Measurements from ENCODE around the gene SMOC2.

The SMOC2 gene

GRCh38 chr6:168560126-168560525 is 119.1 kb downstream of the SMOC2 start:
- Histone ChIP-seq H3K36me3 (ENCODE audit: control insufficient read depth in 2 of 2, insufficient read depth in 1 of 2, low read length in 2 of 2) (no peaks in the 10 kb centered on the region), H3K27ac (ENCODE audit: extremely low read depth, low read depth, low read length) (no peak overlapping the region), H3K9me3 (ENCODE audit: control insufficient read depth, insufficient read depth, low read depth, low read length) (no peaks in the 10 kb centered on the region), H3K4me3 (ENCODE audit: low read depth, low read length) (no peak overlapping the region), H3K4me1 (ENCODE audit: control insufficient read depth, insufficient read depth, low read length) (no peaks in the 10 kb centered on the region)
- ChIA-PET CTCF (interaction anchor here (0.5 kb wide), 1 partner anchor 1152 kb away, joined by 5 read pairs; no protein-coding TSS in a partner anchor), POLR2A (no interaction called here)
- TF ChIP-seq ZNF138 (tag by site-specific recombination; IDR thresholded peaks at IDR 0.05; ENCODE audit: borderline replicate concordance), result no peak

GRCh38 chr6:168562576-168563151 is 121.7 kb downstream of the SMOC2 start:
- H3K4me1 ChIP-seq (ENCODE audit: control insufficient read depth, insufficient read depth, low read length), result no peaks in the 10 kb centered on the region
- no peak overlapping the region for H3K4me3 ChIP-seq (ENCODE audit: low read depth, low read length)
- no peak for TF ChIP-seq ZNF624 (tag by site-specific recombination; IDR thresholded peaks at IDR 0.05)
- TF ChIP-seq SETDB1 (IDR thresholded peaks at IDR 0.05; ENCODE audit: insufficient read length, low read length), result no peak
- no peak for TF ChIP-seq ZNF302 (tag by site-specific recombination; IDR thresholded peaks at IDR 0.05; ENCODE audit: low read depth)
- TF ChIP-seq ZNF488 (tag by site-specific recombination; IDR thresholded peaks at IDR 0.05), result no peak
- TF ChIP-seq ZNF580 (tag by site-specific recombination; IDR thresholded peaks at IDR 0.05), result no peak
- no peak for TF ChIP-seq BCL11B (tag by site-specific recombination; IDR thresholded peaks at IDR 0.05; ENCODE audit: low read depth)
- TF ChIP-seq ZNF561 (tag by site-specific recombination; IDR thresholded peaks at IDR 0.05; ENCODE audit: borderline replicate concordance), result no peak
- no peak for TF ChIP-seq ZNF404 (tag by site-specific recombination; IDR thresholded peaks at IDR 0.05)
- H3K9me3 ChIP-seq (ENCODE audit: control insufficient read depth, insufficient read depth, low read depth, low read length), result no peaks in the 10 kb centered on the region
- H3K36me3 ChIP-seq (ENCODE audit: control insufficient read depth in 2 of 2, insufficient read depth in 1 of 2, low read length in 2 of 2), result no peaks in the 10 kb centered on the region
- CTCF ChIA-PET, result no interaction called here
- H3K27ac ChIP-seq (ENCODE audit: extremely low read depth, low read depth, low read length), result no peak overlapping the region
- POLR2A ChIA-PET, result interaction anchor here (0.5 kb wide), 1 partner anchor 1583 kb away, joined by 5 read pairs; no protein-coding TSS in a partner anchor

GRCh38 chr6:168563656-168564055 is 122.7 kb downstream of the SMOC2 start:
- Histone ChIP-seq H3K4me1 (ENCODE audit: control insufficient read depth, insufficient read depth, low read length) (no peaks in the 10 kb centered on the region), H3K9me3 (ENCODE audit: control insufficient read depth, insufficient read depth, low read depth, low read length) (no peaks in the 10 kb centered on the region), H3K36me3 (ENCODE audit: control insufficient read depth in 2 of 2, insufficient read depth in 1 of 2, low read length in 2 of 2) (no peaks in the 10 kb centered on the region), H3K27ac (ENCODE audit: extremely low read depth, low read depth, low read length) (no peak overlapping the region), H3K4me3 (ENCODE audit: low read depth, low read length) (no peak overlapping the region)
- CTCF ChIA-PET, result no interaction called here
- TF ChIP-seq ZNF211 (tag by site-specific recombination; IDR thresholded peaks at IDR 0.05; ENCODE audit: low read depth), result no peak
- TF ChIP-seq ZSCAN5A (tag by site-specific recombination; IDR thresholded peaks at IDR 0.05), result no peak
- no peak for TF ChIP-seq ZNF146 (tag by site-specific recombination; IDR thresholded peaks at IDR 0.05)
- no peak for TF ChIP-seq ZNF645 (tag by site-specific recombination; IDR thresholded peaks at IDR 0.05)
- POLR2A ChIA-PET, result no interaction called here

GRCh38 chr6:168565112-168565511 is 124.1 kb downstream of the SMOC2 start:
- CTCF ChIA-PET, result no interaction called here
- TF ChIP-seq ZNF548 (tag by site-specific recombination; IDR thresholded peaks at IDR 0.05) (peak; percentile 69; the same call in 1 of the 2 replicates), ZNF48 (tag by site-specific recombination; IDR thresholded peaks at IDR 0.05) (no peak), ZNF148 (tag by site-specific recombination; IDR thresholded peaks at IDR 0.05; ENCODE audit: borderline replicate concordance) (no peak)
- Histone ChIP-seq H3K27ac (ENCODE audit: extremely low read depth, low read depth, low read length) (no peak overlapping the region), H3K36me3 (ENCODE audit: control insufficient read depth in 2 of 2, insufficient read depth in 1 of 2, low read length in 2 of 2) (no peaks in the 10 kb centered on the region), H3K4me1 (ENCODE audit: control insufficient read depth, insufficient read depth, low read length) (no peaks in the 10 kb centered on the region), H3K9me3 (ENCODE audit: control insufficient read depth, insufficient read depth, low read depth, low read length) (no peaks in the 10 kb centered on the region), H3K4me3 (ENCODE audit: low read depth, low read length) (no peak overlapping the region)
- POLR2A ChIA-PET, result no interaction called here

Data from HEK293 (cell line).